RWPE2 (cell line): ENCODE measurements around the gene SEPSECS.

Experiments
- ATAC-seq: fragments of 200-7000 bp; cut with Tn5 transposase; 3 replicates; pipeline ENCODE4 v1.9.1; 2021; ENCODE audit warnings: low read depth
- DNase-seq: peaks from one replicate; pipeline ENCODE4 v3.0.0-alpha.2; 2020; ENCODE audit warnings: low spot score
- H3K27ac ChIP-seq: fragments of 450-650 bp; 2 replicates; pipeline ENCODE4 v1.5.1; 2017; ENCODE audit warnings: mild to moderate bottlenecking; ENCODE audit not compliant: poor library complexity, severe bottlenecking
- H3K27me3 ChIP-seq: fragments of 250-450 bp; sonication (Bioruptor Pico); 2 replicates; pipeline ENCODE4 v1.5.1; 2021; ENCODE audit warnings: mild to moderate bottlenecking, moderate library complexity; ENCODE audit not compliant: insufficient read depth, poor library complexity, severe bottlenecking
- H3K36me3 ChIP-seq: fragments of 250-450 bp; sonication (Bioruptor Pico); 2 replicates; pipeline ENCODE4 v1.5.1; 2020; ENCODE audit warnings: low read depth, mild to moderate bottlenecking, moderate library complexity
- H3K4me1 ChIP-seq: fragments of 250-450 bp; sonication (Bioruptor Pico); 2 replicates; pipeline ENCODE4 v1.5.1; 2021; ENCODE audit warnings: mild to moderate bottlenecking, moderate library complexity; ENCODE audit not compliant: insufficient read depth, poor library complexity, severe bottlenecking
- H3K4me3 ChIP-seq: fragments of 250-450 bp; sonication (Bioruptor Pico); 2 replicates; pipeline ENCODE4 v1.5.1; 2021; ENCODE audit warnings: mild to moderate bottlenecking, moderate library complexity; ENCODE audit not compliant: severe bottlenecking
- H3K9me3 ChIP-seq: fragments of 250-450 bp; sonication (Bioruptor Pico); 2 replicates; pipeline ENCODE4 v1.5.1; 2021; ENCODE audit warnings: mild to moderate bottlenecking, moderate library complexity; ENCODE audit not compliant: severe bottlenecking
- CTCF ChIP-seq: fragments of 450-650 bp; IDR thresholded peaks from one replicate; pipeline ENCODE4 v1.5.1; 2017; ENCODE audit warnings: mild to moderate bottlenecking, moderate library complexity; ENCODE audit not compliant: poor library complexity, severe bottlenecking

The SEPSECS gene

GRCh38 chr4:25158817-25159216, 1.4 kb downstream of the SEPSECS start:
- Histone ChIP-seq H3K4me1 (peaks cover 21% of the 10 kb centered on the region), H3K27me3 (no peaks in the 10 kb centered on the region), H3K36me3 (peaks cover 16% of the 10 kb centered on the region; the same call in 1 of the 2 replicates), H3K4me3 (no peak overlapping the region), H3K9me3 (no peaks in the 10 kb centered on the region), H3K27ac (no peak overlapping the region)
- no peak for ATAC-seq
- no peak for TF ChIP-seq CTCF
- DNase-seq = no peak

DNA sequence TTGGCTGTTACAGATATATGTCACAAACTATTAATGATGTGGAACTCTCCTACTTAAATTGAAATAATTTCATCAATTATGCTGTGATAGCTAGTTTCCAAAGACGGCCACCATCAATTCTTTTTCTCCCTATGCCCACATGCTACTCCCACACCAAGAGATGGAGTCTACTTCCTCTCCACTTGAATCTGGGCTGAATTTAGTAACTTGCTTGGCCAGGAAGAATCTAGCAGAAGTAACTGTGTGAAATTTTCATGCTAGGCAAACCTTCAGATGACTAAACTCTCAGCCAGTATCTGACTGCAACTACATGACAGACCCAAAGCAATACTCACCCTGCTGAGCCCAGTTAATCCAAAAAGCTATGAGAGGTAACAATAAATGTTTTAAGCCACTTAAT, 3.2 kb downstream of the SEPSECS start:
- no peak for ATAC-seq
- no peak overlapping the region for H3K27ac ChIP-seq
- DNase-seq = no peak
- TF ChIP-seq CTCF = no peak
- H3K4me1 ChIP-seq = peaks cover 24% of the 10 kb centered on the region
- H3K9me3 ChIP-seq = no peaks in the 10 kb centered on the region
- H3K36me3 ChIP-seq = peaks cover 26% of the 10 kb centered on the region
- H3K4me3 ChIP-seq = no peak overlapping the region
- H3K27me3 ChIP-seq = no peaks in the 10 kb centered on the region

DNA sequence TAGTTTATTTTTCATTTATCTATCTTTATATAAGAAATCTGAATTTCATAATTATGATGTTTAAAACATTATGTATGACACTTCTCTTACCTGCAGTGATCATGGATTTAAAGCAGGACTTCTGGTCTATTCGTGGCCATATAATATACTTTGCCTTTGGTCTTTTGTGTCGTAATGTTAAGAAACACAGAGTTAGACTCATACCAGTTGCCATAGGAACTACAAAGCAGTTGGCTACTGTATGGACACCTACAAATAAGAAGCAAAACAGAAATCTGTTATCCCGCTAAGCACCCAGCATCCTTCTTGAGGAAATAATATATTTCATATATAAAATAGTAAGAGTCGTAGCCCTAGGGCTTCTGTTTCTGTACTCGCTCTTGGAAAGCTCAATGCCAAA, 4.3 kb downstream of the SEPSECS start:
- Histone ChIP-seq H3K4me3 (no peak overlapping the region), H3K27me3 (no peaks in the 10 kb centered on the region), H3K27ac (no peak overlapping the region), H3K4me1 (peaks cover 21% of the 10 kb centered on the region), H3K36me3 (peaks cover 32% of the 10 kb centered on the region), H3K9me3 (no peaks in the 10 kb centered on the region)
- no peak for TF ChIP-seq CTCF
- ATAC-seq (no peak), DNase-seq (no peak)

- peaks cover 32% of the 10 kb centered on the region for H3K36me3 ChIP-seq
- no peak for TF ChIP-seq CTCF
- ATAC-seq (no peak), DNase-seq (no peak)
- H3K27ac ChIP-seq = no peak overlapping the region
- no peak overlapping the region for H3K4me3 ChIP-seq
- peaks cover 21% of the 10 kb centered on the region for H3K4me1 ChIP-seq
- no peaks in the 10 kb centered on the region for H3K9me3 ChIP-seq
- H3K27me3 ChIP-seq = no peaks in the 10 kb centered on the region
Measured at GRCh38 chr4:25154594-25155265, 5.5 kb downstream of the SEPSECS start.

- no peak for ATAC-seq
- DNase-seq = no peak
- H3K27ac ChIP-seq = no peak overlapping the region
Measured at GRCh38 chr4:25146076-25146475, 14.2 kb downstream of the SEPSECS start.

More at GRCh38 chr4:25146076-25146475, 14.2 kb downstream of the SEPSECS start:
- H3K4me1 ChIP-seq = no peaks in the 10 kb centered on the region
- peaks cover 22% of the 10 kb centered on the region for H3K36me3 ChIP-seq
- H3K4me3 ChIP-seq = no peak overlapping the region
- no peaks in the 10 kb centered on the region for H3K27me3 ChIP-seq
- TF ChIP-seq CTCF = no peak
- no peaks in the 10 kb centered on the region for H3K9me3 ChIP-seq
